Smooth muscle cell (in vitro differentiated cells): ENCODE measurements around the gene USHBP1. TPM values are rescaled to one million over a fixed set of nuclear protein-coding genes. Genes with fewer than 3 reads are reported as not detected.

ENCODE experiments used
- DNase-seq: peaks from one replicate; lab custom pipeline; 2025; ENCODE audit not compliant: unreplicated experiment; lab: John Stamatoyannopoulos, UW
- H2AFZ ChIP-seq: fragments of 200-600 bp; sonication (generic); 2 replicates; pipeline ENCODE4 v1.6.0; 2016; ENCODE audit warnings: antibody characterized with exemption, low read depth, mild to moderate bottlenecking
- H3F3A ChIP-seq: fragments of 200-600 bp; sonication (generic); 2 replicates; pipeline ENCODE4 v1.6.0; 2017; ENCODE audit warnings: antibody characterized with exemption, low read depth
- H3K27ac ChIP-seq: fragments of 200-600 bp; sonication (generic); 2 replicates; pipeline ENCODE4 v1.5.1; 2016; ENCODE audit warnings: low read depth, mild to moderate bottlenecking
- H3K27me3 ChIP-seq: fragments of 200-600 bp; sonication (generic); 2 replicates; pipeline ENCODE4 v1.6.1; 2016; ENCODE audit warnings: low read depth, mild to moderate bottlenecking
- H3K36me3 ChIP-seq: fragments of 200-600 bp; sonication (generic); 2 replicates; pipeline ENCODE4 v1.5.1; 2016; ENCODE audit warnings: low read depth
- H3K4me1 ChIP-seq: fragments of 200-600 bp; sonication (generic); 2 replicates; pipeline ENCODE4 v1.5.1; 2016; ENCODE audit warnings: low read depth
- H3K4me2 ChIP-seq: fragments of 200-600 bp; sonication (generic); 2 replicates; pipeline ENCODE4 v1.6.0; 2016; ENCODE audit warnings: mild to moderate bottlenecking
- H3K4me3 ChIP-seq: fragments of 200-600 bp; sonication (generic); 2 replicates; pipeline ENCODE4 v1.5.1; 2016; ENCODE audit warnings: mild to moderate bottlenecking
- H3K79me2 ChIP-seq: fragments of 200-600 bp; sonication (generic); 2 replicates; pipeline ENCODE4 v1.6.0; 2016; ENCODE audit warnings: low read depth, mild to moderate bottlenecking
- H3K9ac ChIP-seq: fragments of 200-600 bp; sonication (generic); 2 replicates; pipeline ENCODE4 v1.6.0; 2016; ENCODE audit warnings: low read depth
- H3K9me3 ChIP-seq: fragments of 200-600 bp; sonication (generic); replicated peaks from 2 replicates; pipeline ENCODE4 v1.5.1; 2016; ENCODE audit warnings: low read depth
- H4K20me1 ChIP-seq: fragments of 200-600 bp; sonication (generic); 2 replicates; pipeline ENCODE4 v1.6.0; 2016; ENCODE audit warnings: low read depth
- WGBS: methylation state at CpG from one replicate; pipeline ENCODE4 v1.1.7; 2016; ENCODE audit warnings: low lambda C conversion rate; 5-methylcytosine and 5-hydroxymethylcytosine counted together
- polyA plus RNA-seq: library from polyadenylated mRNA; unstranded; fragments of >200 nt; fragmentation: Nextera tagmentation; extraction: Ambion mirVana; gene quantifications from 2 replicates; pipeline ENCODE4 v1.2.1, GENCODE V29; 2016
- total RNA-seq: library from RNA; depleted of rRNA; stranded (reverse); fragments of >200 nt; gene quantifications from 2 replicates; pipeline ENCODE4 v1.2.3, GENCODE V29; 2014
- TF ChIP-seq, protein P1 (sequence below): fragments of 200-600 bp; sonication (generic); IDR thresholded peaks from 2 replicates; pipeline ENCODE4 v1.5.1; 2017; ENCODE audit warnings: borderline replicate concordance, mild to moderate bottlenecking, antibody characterized with exemption; ENCODE audit not compliant: insufficient read depth, poor library complexity, severe bottlenecking

The USHBP1 gene
- total and polyA plus RNA-seq, 2 experiments from 2014 or later = not detected

GRCh38 chr19:17303167-17303939 is 38.8 kb upstream of the USHBP1 start, which contains the start of gene ABHD8:
ABHD8 (minus strand) TSS chr19:17303425; CDS start chr19:17301616, 1,809 bp downstream.
- H3K27me3 ChIP-seq = no peaks in the 10 kb centered on the region
- peak within 1 kb of the TSS; percentile 82 for H3K4me3 ChIP-seq
- H3K36me3 ChIP-seq = no peaks in the 10 kb centered on the region
- TF ChIP-seq, protein P1, sequence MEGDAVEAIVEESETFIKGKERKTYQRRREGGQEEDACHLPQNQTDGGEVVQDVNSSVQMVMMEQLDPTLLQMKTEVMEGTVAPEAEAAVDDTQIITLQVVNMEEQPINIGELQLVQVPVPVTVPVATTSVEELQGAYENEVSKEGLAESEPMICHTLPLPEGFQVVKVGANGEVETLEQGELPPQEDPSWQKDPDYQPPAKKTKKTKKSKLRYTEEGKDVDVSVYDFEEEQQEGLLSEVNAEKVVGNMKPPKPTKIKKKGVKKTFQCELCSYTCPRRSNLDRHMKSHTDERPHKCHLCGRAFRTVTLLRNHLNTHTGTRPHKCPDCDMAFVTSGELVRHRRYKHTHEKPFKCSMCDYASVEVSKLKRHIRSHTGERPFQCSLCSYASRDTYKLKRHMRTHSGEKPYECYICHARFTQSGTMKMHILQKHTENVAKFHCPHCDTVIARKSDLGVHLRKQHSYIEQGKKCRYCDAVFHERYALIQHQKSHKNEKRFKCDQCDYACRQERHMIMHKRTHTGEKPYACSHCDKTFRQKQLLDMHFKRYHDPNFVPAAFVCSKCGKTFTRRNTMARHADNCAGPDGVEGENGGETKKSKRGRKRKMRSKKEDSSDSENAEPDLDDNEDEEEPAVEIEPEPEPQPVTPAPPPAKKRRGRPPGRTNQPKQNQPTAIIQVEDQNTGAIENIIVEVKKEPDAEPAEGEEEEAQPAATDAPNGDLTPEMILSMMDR = peak; percentile 41
- H2AFZ ChIP-seq = peak within 1 kb of the TSS; percentile 87
- H3K79me2 ChIP-seq = no peaks in the 10 kb centered on the region
- peaks cover 8% of the 10 kb centered on the region for H3K4me1 ChIP-seq
- 4% methylated on average over 51 of the region's 52 CpGs for WGBS
- H3K4me2 ChIP-seq = peak within 1 kb of the TSS; percentile 94
- no peak within 1 kb of the TSS for H3K27ac ChIP-seq
- H4K20me1 ChIP-seq = no peaks in the 10 kb centered on the region
- peak within 1 kb of the TSS; percentile 68 for H3K9ac ChIP-seq
- peaks cover 5% of the 10 kb centered on the region for H3F3A ChIP-seq
- DNase-seq = peak; percentile 83
- H3K9me3 ChIP-seq = no peaks in the 10 kb centered on the region

- H3K4me1 ChIP-seq = peaks cover 8% of the 10 kb centered on the region
- H3K9ac ChIP-seq = peak overlapping the region; percentile 68
- H3K4me3 ChIP-seq = peak overlapping the region; percentile 82
- peaks cover 5% of the 10 kb centered on the region for H3F3A ChIP-seq
- no peaks in the 10 kb centered on the region for H3K27me3 ChIP-seq
- peak overlapping the region; percentile 87 for H2AFZ ChIP-seq
- WGBS = 22% methylated on average over 28 of the region's 29 CpGs
- H4K20me1 ChIP-seq = no peaks in the 10 kb centered on the region
- H3K79me2 ChIP-seq = no peaks in the 10 kb centered on the region
- no peak overlapping the region for H3K27ac ChIP-seq
- H3K36me3 ChIP-seq = no peaks in the 10 kb centered on the region
- TF ChIP-seq, protein P1 = no peak
- no peaks in the 10 kb centered on the region for H3K9me3 ChIP-seq
- DNase-seq = no peak
- peak overlapping the region; percentile 94 for H3K4me2 ChIP-seq
Measured at GRCh38 chr19:17302391-17303166, 38.0 kb upstream of the USHBP1 start.

GRCh38 chr19:17300992-17301619 is 36.6 kb upstream of the USHBP1 start:
- no peaks in the 10 kb centered on the region for H3K9me3 ChIP-seq
- H4K20me1 ChIP-seq = no peaks in the 10 kb centered on the region
- peaks cover 4% of the 10 kb centered on the region for H3K4me1 ChIP-seq
- H3K27ac ChIP-seq = no peak overlapping the region
- no peaks in the 10 kb centered on the region for H3K79me2 ChIP-seq
- H3F3A ChIP-seq = peaks cover 5% of the 10 kb centered on the region
- no peaks in the 10 kb centered on the region for H3K27me3 ChIP-seq
- H3K4me3 ChIP-seq = no peak overlapping the region
- H3K9ac ChIP-seq = no peak overlapping the region
- H2AFZ ChIP-seq = no peak overlapping the region
- WGBS = 94% methylated on average over 51 of the region's 51 CpGs
- no peak for DNase-seq
- no peaks in the 10 kb centered on the region for H3K36me3 ChIP-seq
- no peak overlapping the region for H3K4me2 ChIP-seq
- TF ChIP-seq, protein P1 = no peak
